Skeletal muscle satellite cell (primary cell): Measurements from ENCODE around the gene LOXL4.

Source experiments
- H3K27me3 ChIP-seq: 2 replicates; pipeline ENCODE4 v1.7.0; 2013; ENCODE audit warnings: low read length; ENCODE audit not compliant: control insufficient read depth, insufficient read depth
- H3K36me3 ChIP-seq: 2 replicates; pipeline ENCODE4 v1.7.0; 2013; ENCODE audit warnings: mild to moderate bottlenecking, control low read depth, low read length; ENCODE audit not compliant: insufficient read depth
- H3K4me1 ChIP-seq: 2 replicates; pipeline ENCODE4 v1.7.0; 2013; ENCODE audit warnings: low read length; ENCODE audit not compliant: control insufficient read depth, insufficient read depth
- H3K4me2 ChIP-seq: 2 replicates; pipeline ENCODE4 v1.7.0; 2013; ENCODE audit warnings: mild to moderate bottlenecking, low read length
- H3K4me3 ChIP-seq: 2 replicates; pipeline ENCODE4 v1.7.0; 2013; ENCODE audit warnings: low read length
- H3K9ac ChIP-seq: 2 replicates; pipeline ENCODE4 v1.7.0; 2013; ENCODE audit warnings: mild to moderate bottlenecking, low read depth, low read length, moderate library complexity
- H3K9me3 ChIP-seq: replicated peaks from 2 replicates; pipeline ENCODE4 v1.7.0; 2013; ENCODE audit warnings: mild to moderate bottlenecking, control low read depth, low read length

The LOXL4 gene

DNA sequence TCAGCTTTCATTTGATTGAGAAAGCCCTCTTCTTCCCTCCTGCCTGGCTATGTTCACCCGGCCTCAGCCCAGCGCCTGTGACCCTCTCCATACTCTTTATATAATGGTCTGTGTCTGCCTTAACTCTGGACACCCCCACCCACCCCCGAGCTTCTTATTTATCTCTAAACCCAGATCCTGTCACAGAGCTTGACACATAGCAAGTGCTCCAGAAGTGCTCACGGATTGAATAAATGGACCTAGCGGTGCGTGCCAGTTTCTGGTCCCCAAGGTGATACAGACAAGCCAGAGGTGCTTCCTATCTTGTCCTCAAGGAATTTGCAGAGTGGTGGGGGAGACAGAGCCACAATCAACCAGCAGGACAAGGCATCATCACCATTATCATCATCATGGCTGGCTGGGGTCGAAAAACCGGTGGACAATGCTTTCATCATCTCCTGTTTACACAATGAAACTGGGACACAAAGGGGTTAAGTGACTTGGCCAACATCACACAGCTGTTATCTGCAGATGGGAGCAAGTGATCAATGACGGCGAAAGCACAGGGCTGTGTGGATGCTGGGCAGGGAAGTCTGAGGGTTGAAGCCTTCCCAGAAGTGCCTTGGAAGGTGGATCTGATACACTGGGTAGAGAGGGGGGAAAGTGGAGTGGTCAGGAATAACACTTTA lies 2.2 kb upstream of the LOXL4 start:
- peak overlapping the region; percentile 65 for H3K4me2 ChIP-seq
- H3K36me3 ChIP-seq: no peaks in the 10 kb centered on the region
- no peak overlapping the region for H3K4me3 ChIP-seq
- no peaks in the 10 kb centered on the region for H3K9me3 ChIP-seq
- H3K27me3 ChIP-seq: peaks cover 17% of the 10 kb centered on the region
- H3K9ac ChIP-seq: peak overlapping the region; percentile 30
- peaks cover 43% of the 10 kb centered on the region for H3K4me1 ChIP-seq

DNA sequence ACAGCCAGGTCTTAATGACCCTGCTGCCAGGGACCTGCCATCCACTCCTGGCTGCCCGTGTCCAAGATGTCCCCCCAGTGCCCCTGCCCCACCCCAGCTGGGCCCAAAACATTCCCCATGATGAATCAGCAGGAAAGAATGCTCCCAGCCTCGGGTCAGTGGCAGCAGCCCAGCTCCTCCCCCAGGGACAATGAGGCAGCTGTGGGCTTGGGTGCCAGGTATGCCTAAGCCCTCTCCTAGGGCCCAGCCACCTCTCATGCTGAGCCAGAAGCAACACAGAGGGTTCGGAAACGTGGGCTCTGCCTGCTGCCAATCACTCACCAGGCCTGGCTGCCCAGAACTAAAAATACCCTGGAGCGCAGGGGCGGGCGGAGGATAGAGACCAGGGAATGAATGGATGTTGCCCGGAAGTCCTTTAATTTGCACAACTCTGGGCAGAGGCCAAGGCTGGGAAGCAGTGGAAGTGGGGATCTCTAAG lies 1.5 kb upstream of the LOXL4 start:
- no peaks in the 10 kb centered on the region for H3K36me3 ChIP-seq
- peak overlapping the region; percentile 70 for H3K4me3 ChIP-seq
- peak overlapping the region; percentile 76 for H3K9ac ChIP-seq
- H3K27me3 ChIP-seq: peaks cover 11% of the 10 kb centered on the region
- H3K4me1 ChIP-seq: peaks cover 43% of the 10 kb centered on the region
- peak overlapping the region; percentile 92 for H3K4me2 ChIP-seq
- H3K9me3 ChIP-seq: no peaks in the 10 kb centered on the region

DNA sequence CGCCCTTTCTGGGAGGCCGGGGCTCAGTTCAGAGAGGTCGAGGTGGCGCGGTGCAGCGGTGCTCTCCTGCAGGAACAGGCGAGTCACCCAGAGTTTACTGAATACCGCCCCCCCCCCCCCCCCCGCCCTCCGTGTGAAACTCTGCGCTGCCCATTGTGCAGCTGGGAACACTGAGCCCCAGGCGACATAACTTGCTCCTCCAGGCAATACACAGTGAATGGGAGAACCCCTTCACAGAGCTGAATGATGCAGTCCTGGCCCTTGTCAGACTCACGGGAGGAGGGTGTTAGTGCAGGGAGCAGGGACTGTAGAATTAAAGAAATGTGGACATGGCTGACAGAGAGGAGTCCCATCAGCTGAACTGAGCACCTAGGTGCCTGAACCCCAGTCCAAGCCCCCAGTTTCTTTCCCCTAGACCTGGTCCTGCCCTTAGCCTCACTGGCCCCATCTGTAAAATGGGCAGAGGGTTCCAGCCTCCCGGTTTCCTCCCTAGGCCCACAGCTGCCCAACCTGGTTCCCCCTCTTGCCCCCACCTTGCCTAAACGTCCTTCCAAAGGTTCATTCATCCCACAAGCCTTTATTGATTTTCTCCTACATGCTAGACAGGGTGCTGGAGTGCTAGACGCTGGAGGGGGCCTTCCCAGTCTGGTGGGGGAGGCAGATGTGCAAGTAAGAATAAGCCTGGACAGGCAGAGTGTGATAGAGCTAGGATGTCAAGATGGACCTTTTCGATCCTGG lies 869 bp upstream of the LOXL4 start:
- Histone ChIP-seq H3K4me3 (peak overlapping the region; percentile 70), H3K4me2 (peak overlapping the region; percentile 92), H3K9me3 (no peaks in the 10 kb centered on the region), H3K36me3 (no peaks in the 10 kb centered on the region), H3K27me3 (peaks cover 11% of the 10 kb centered on the region), H3K9ac (peak overlapping the region; percentile 76), H3K4me1 (peaks cover 43% of the 10 kb centered on the region)

DNA sequence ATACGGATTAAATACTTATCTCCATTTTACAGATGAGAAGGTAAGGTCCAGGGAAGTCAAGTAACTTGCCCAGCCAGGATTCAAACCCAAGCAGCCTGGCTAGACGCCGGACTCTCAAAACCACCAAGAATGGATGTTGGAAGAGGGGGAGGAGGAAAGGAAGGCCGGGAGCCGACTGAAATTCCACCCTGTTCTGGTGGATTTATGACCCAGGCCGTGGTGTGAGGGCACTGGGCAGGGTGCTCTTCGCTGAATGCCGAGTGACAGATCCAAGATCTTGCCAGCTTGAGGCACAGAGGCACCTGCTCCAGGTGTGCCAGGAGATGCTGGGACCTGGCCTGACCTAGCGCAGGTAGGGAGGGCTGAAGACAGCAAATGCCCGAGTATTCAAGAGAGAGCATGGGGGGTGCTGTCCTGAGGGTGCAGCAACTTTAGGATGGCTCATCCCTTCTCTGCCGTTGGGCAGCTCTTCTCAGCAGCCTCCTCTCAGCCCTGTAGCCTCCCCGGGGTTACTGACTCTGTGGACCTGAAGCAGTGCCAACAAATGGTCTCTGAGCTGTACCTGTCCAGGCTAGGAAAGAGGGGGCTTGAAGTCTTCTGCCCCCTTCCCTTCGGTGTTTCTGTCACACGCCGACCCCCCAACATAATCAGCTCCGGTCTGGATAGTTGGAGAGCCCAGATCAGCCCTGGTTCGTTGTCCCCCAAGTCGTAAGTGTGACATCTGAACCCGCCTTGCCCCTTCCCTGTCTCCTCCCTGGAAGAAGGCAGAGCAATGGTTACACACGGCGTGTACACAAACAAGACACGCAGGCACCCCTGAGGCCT lies 713 bp downstream of the LOXL4 start:
- Histone ChIP-seq H3K9ac (peak overlapping the region; percentile 82), H3K4me2 (peak overlapping the region; percentile 73), H3K9me3 (no peaks in the 10 kb centered on the region), H3K4me1 (peaks cover 43% of the 10 kb centered on the region), H3K27me3 (peaks cover 3% of the 10 kb centered on the region), H3K36me3 (no peaks in the 10 kb centered on the region), H3K4me3 (peak overlapping the region; percentile 64)

DNA sequence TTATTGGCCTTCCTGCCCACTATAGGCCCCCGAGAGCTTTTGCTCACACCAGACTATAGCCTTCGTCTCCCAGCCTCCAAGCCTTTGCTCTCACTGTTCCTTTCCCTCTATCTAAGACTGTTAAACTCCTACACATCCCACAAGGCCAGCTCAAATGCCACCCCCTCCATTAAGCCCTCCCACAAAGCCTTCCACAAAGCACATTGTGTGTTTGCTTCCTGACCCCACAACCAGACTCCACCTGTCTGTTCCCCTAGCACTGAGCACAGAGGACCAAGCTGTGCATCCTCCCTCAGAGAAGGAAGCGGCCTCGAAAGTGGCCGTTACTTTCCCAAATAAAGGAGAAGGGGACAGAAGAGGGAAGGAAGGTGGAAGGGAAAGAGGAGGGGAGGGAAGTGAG lies 1.3 kb downstream of the LOXL4 start:
- no peaks in the 10 kb centered on the region for H3K36me3 ChIP-seq
- H3K4me2 ChIP-seq: peak overlapping the region; percentile 31
- H3K27me3 ChIP-seq: peaks cover 3% of the 10 kb centered on the region
- no peak overlapping the region for H3K4me3 ChIP-seq
- H3K9me3 ChIP-seq: no peaks in the 10 kb centered on the region
- H3K9ac ChIP-seq: no peak overlapping the region
- H3K4me1 ChIP-seq: peaks cover 43% of the 10 kb centered on the region

DNA sequence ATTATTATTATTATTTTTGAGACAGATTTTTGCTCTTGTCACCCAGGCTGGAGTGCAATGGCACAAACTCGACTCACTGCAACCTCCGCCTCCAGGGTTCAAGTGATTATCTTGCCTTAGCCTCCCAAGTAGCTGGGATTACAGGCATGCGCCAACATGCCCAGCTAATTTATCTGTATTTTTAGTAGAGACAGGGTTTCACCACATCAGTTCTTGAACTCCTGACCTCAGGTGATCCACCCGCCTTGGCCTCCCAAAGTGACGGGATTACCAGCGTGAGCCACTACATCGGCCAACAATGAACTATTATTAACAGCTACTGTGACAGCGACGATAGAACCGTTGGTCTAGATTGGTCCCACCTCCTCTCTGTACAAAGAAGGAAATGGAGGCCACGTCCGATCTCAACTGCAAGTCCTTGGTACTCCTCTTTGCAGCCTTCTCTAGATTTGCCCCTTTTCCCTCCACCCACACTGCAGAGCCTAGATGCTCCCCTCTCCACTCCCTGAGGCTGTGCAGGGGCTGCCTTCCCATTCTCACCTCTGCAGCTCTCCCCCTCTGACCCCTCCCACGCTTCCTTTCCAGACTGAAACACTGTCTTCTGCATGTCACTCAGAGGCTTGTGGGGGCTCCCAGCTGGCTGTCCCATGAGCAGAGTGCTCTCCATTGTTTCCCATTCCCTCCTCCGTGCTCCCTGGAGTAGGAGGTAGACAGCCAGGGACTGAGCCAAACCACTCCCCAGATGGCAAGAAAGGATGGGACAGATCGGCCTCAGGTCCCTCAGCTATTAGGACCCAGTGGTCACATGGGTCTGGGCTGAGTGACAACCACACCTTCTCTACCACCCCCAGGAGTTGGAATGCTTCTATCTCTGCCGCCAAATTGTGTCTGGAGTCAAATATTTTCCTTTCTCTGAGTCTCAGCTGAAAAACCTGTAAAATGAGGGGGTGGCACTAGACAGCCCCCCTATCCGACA lies 2.3 kb downstream of the LOXL4 start:
- Histone ChIP-seq H3K4me3 (no peak overlapping the region), H3K9me3 (no peaks in the 10 kb centered on the region), H3K4me1 (peaks cover 43% of the 10 kb centered on the region), H3K4me2 (no peak overlapping the region), H3K9ac (no peak overlapping the region), H3K27me3 (peaks cover 3% of the 10 kb centered on the region), H3K36me3 (no peaks in the 10 kb centered on the region)

DNA sequence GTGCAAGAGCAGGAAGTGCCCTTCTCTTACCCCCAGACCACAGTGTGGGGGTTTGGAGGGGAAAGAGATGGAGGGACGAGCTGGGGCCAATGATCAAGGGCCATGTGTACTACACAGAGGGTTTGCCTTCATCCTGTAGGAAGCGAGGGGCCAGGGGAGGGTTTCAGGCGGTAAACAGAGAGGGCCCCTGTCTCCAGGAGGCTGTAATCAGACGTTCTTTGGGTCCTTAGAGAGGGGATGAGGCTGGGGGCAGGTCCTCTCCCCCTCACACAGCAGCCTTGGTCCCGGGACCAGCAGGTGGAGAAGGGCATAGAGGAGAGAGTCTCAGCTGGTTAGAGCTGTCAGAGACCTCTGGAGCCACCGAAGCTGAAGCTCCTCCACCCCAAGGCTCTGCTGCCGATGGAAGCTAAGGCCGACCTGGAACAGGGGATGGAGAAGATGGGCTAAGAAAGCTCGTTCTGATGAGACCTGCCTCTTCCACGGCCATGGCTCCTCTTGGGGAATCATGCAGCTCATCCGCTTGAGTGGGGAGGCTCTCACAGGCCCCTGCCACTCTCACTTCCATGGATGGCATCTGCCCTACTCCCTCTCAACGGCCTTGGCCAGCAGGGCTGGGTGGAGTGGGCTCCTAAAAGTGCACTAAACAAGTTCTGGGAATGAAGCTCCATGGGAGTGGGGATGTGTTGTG lies 3.5 kb downstream of the LOXL4 start:
- Histone ChIP-seq H3K36me3 (no peaks in the 10 kb centered on the region), H3K4me1 (peaks cover 38% of the 10 kb centered on the region), H3K27me3 (no peaks in the 10 kb centered on the region), H3K4me2 (no peak overlapping the region), H3K9me3 (no peaks in the 10 kb centered on the region), H3K9ac (no peak overlapping the region), H3K4me3 (no peak overlapping the region)

DNA sequence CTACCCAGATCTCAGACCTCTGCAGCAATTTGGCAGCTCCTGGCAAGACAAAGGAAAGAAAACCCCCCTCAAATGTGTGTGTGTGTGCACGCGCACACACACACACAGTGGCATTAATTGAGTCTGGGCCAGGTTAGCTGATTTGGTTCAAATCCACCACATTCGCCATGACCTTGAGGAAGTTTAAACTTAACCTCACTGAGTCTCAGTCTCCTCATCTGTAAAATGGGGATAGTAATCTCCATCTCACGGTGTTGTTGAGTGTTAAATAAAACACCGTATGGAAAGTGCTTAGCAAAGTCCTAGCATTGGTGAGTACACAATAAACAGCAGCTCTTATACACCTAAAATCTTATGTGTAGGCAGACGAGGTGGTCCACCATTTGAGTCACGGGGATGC lies 4.9 kb downstream of the LOXL4 start:
- H3K36me3 ChIP-seq: no peaks in the 10 kb centered on the region
- no peak overlapping the region for H3K9ac ChIP-seq
- peaks cover 26% of the 10 kb centered on the region for H3K4me1 ChIP-seq
- H3K4me2 ChIP-seq: no peak overlapping the region
- no peaks in the 10 kb centered on the region for H3K27me3 ChIP-seq
- no peak overlapping the region for H3K4me3 ChIP-seq
- no peaks in the 10 kb centered on the region for H3K9me3 ChIP-seq

DNA sequence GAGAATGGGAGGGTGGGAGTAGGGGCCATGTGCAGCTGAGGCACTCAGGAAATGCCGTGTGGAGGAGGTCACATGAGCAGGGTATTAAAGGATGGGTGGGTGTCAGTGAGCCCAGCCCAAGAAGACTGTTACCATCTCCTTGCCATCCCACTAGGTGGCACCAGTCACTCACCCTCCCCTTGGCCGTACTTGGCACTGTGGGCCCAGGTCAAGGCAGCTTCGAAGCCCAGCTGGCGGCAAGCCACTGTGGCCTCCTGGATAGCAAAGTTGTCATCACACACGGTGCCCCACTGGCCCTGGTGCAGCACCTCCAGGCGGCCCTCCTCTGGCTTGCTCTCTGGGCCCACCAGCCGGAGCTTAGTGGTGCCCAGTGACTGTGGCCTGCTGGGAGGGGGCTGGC lies 5.4 kb downstream of the LOXL4 start:
- Histone ChIP-seq H3K4me2 (no peak overlapping the region), H3K36me3 (no peaks in the 10 kb centered on the region), H3K4me3 (no peak overlapping the region), H3K4me1 (peaks cover 22% of the 10 kb centered on the region), H3K9me3 (no peaks in the 10 kb centered on the region), H3K9ac (no peak overlapping the region), H3K27me3 (no peaks in the 10 kb centered on the region)

DNA sequence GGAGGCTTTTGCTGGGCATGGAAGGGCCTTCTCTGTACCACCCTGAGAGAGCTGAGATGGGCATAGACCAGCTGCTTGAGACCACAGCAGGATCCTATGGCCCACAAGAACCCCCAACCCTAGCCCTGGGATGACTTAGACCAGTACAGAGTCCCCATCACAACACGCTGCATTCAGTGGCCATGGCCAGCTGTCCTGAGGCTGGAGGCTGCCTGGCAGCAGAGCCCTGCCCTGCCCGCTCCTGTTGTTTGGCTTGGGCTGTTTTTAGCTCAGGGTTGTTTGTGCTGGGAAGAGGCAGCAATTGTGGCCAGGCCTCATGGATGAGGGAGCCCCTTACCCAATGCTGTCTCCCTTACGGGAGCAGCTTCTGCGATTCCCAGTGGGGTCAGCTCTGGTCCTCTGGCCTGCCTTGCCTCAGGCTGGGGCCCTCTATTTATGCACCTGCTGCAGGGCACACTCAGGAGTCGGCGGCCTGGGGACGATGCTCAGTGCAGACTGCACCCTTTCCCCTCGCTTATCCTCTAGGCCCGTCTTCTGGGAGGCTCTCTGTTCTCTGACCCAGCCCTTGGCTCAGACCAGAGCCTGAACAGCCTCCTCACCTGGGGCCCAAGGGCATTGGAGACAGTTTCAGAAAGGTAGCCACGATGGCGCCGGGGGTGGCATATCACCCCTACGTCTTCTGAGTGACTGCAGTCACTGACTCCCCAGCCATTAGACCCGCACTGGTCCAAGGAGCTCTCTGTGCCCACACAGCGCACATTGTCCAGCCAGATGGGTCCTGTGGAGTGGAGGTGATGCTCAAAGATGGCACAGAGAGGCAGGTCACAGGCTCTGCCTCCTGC lies 6.3 kb downstream of the LOXL4 start:
- no peaks in the 10 kb centered on the region for H3K36me3 ChIP-seq
- H3K9ac ChIP-seq: no peak overlapping the region
- no peak overlapping the region for H3K4me3 ChIP-seq
- no peaks in the 10 kb centered on the region for H3K27me3 ChIP-seq
- no peaks in the 10 kb centered on the region for H3K9me3 ChIP-seq
- peaks cover 14% of the 10 kb centered on the region for H3K4me1 ChIP-seq
- H3K4me2 ChIP-seq: no peak overlapping the region
